HepG2 (cell line): ENCODE data around the gene JMY. TPM values are rescaled to one million over a fixed set of nuclear protein-coding genes. Genes with fewer than 3 reads are reported as not detected.

Experiments used
- E2F5 ChIP-seq: sonication (generic); formaldehyde crosslinking; conservative IDR thresholded peaks from 2 replicates; pipeline ENCODE4 v1.4.0; 2020; ENCODE audit warnings: missing genetic modification reagents
- EED ChIP-seq: sonication (generic); formaldehyde crosslinking; IDR thresholded peaks from 2 replicates; pipeline ENCODE4 v1.5.0; 2020; ENCODE audit warnings: mild to moderate bottlenecking, missing genetic modification reagents
- HMGXB3 ChIP-seq: sonication (generic); formaldehyde crosslinking; IDR thresholded peaks from 2 replicates; pipeline ENCODE4 v1.4.0; 2020; ENCODE audit warnings: missing genetic modification reagents, borderline replicate concordance
- IRF2 ChIP-seq: IDR thresholded peaks from 2 replicates; pipeline ENCODE4 v1.6.1; 2018; ENCODE audit warnings: missing genetic modification reagents, missing compliant biosample characterization
- JUND ChIP-seq: sonication (generic); formaldehyde crosslinking; IDR thresholded peaks from 2 replicates; pipeline ENCODE4 v1.8.0; 2022; ENCODE audit warnings: mild to moderate bottlenecking, missing genetic modification reagents
- KDM6A ChIP-seq: IDR thresholded peaks from 2 replicates; pipeline ENCODE4 v1.6.1; 2016; ENCODE audit warnings: low read depth
- REST ChIP-seq, 2 experiments: IDR thresholded peaks; 2 replicates each; pipeline ENCODE4 v1.6.1; 2011 to 2012; ENCODE audit warnings: low read length in 2 of 2, borderline replicate concordance in 1 of 2, low read depth in 1 of 2, mild to moderate bottlenecking in 1 of 2, moderate library complexity in 1 of 2
- RNF2 ChIP-seq: fragments of 450-650 bp; conservative IDR thresholded peaks from 2 replicates; pipeline ENCODE4 v1.6.1; 2016; ENCODE audit warnings: low read depth
- SMC3 ChIP-seq: IDR thresholded peaks from 2 replicates; pipeline ENCODE4 v1.6.1; 2011; ENCODE audit warnings: low read length, improper control_type of control experiment
- ZHX1 ChIP-seq: sonication (generic); formaldehyde crosslinking; IDR thresholded peaks from 2 replicates; pipeline ENCODE4 v1.8.1; 2022; ENCODE audit warnings: low read depth, mild to moderate bottlenecking, missing genetic modification reagents
- ZNF276 ChIP-seq: sonication (generic); formaldehyde crosslinking; IDR thresholded peaks from 2 replicates; pipeline ENCODE4 v1.4.0; 2020; ENCODE audit warnings: mild to moderate bottlenecking, low read depth, missing genetic modification reagents
- ZSCAN31 ChIP-seq: sonication (generic); formaldehyde crosslinking; IDR thresholded peaks from 2 replicates; pipeline ENCODE4 v1.5.0; 2020; ENCODE audit warnings: low read depth, mild to moderate bottlenecking, missing genetic modification reagents
- polyA plus RNA-seq, 8 experiments: library from polyadenylated mRNA; depleted of rRNA in 3 of 8; stranded (reverse) in 7 of 8; unstranded in 1 of 8; fragments of >200 nt; fragmentation: Illumina TruSeq in 4 of 8; extraction: Trizol in 4 of 8; gene quantifications; 2 replicates each; pipeline versions ENCODE4 v1.2.1 to v1.2.3, GENCODE V29; 2011 to 2016; ENCODE audit warnings: low read depth in 4 of 8, missing spikeins in 1 of 8, mixed read lengths in 1 of 8; ENCODE audit not compliant: insufficient read depth in 1 of 8
- total RNA-seq, 5 experiments: library from RNA; depleted of rRNA; stranded (reverse); fragments of >200 nt; fragmentation: Illumina TruSeq; extraction: Trizol; gene quantifications; 2 replicates each; pipeline ENCODE4 v1.2.3, GENCODE V29; 2016; ENCODE audit warnings: low read depth in 1 of 5

Gene JMY
- total and polyA plus RNA-seq, 2 of the 13 experiments (the other 11 are each of a cell fraction or from before 2014, with no cell fraction given) = 4.0 to 4.2 TPM

- TF ChIP-seq HMGXB3 (peak; percentile 26; the same call in 1 of the 2 replicates), E2F5 (no peak), ZNF276 (no peak), KDM6A (no peak), SMC3 (no peak), RNF2 (0 out of 2 replicates have a peak, but pooled peaks have one; percentile 29), ZSCAN31 (CRISPR knock-in tag) (peak; percentile 72; the same call in 1 of the 2 replicates), ZHX1 (CRISPR knock-in tag) (0 out of 2 replicates have a peak, but pooled peaks have one; percentile 30), EED (CRISPR knock-in tag) (no peak), IRF2 (CRISPR knock-in tag) (peak; percentile 1; the same call in 1 of the 2 replicates), JUND (CRISPR knock-in tag) (0 out of 2 replicates have a peak, but pooled peaks have one; percentile 21), REST (IDR thresholded peaks at IDR 0.05; ENCODE audit: borderline replicate concordance in 1 of 2, low read depth in 1 of 2, low read length in 2 of 2) (0 out of 4 replicates have a peak, but pooled peaks of 1 of the 2 experiments have one; percentile 15)
Measured at GRCh38 chr5:79235634-79236361, at the start of gene JMY (continued).
